Nephron (organoid): ENCODE results near the gene ACBD6.

Experiments
- H3K27ac Mint-ChIP-seq, 3 experiments: 2 replicates each; pipeline ENCODE4 v1.8.0; 2020; ENCODE audit warnings: mixed read lengths in 3 of 3, mild to moderate bottlenecking in 2 of 3, moderate library complexity in 1 of 3
- H3K27me3 Mint-ChIP-seq: 2 replicates; pipeline ENCODE4 v1.8.0; 2021; ENCODE audit warnings: low read depth, mild to moderate bottlenecking, moderate library complexity, mixed read lengths
- H3K36me3 Mint-ChIP-seq: 2 replicates; pipeline ENCODE4 v1.8.0; 2020; ENCODE audit warnings: low read depth, mixed read lengths
- H3K4me1 Mint-ChIP-seq: 2 replicates; pipeline ENCODE4 v1.8.0; 2020; ENCODE audit warnings: mixed read lengths
- H3K4me3 Mint-ChIP-seq, 3 experiments: 2 replicates each; pipeline ENCODE4 v1.8.0; 2020; ENCODE audit warnings: mild to moderate bottlenecking in 3 of 3, mixed read lengths in 3 of 3, moderate library complexity in 2 of 3
- H3K9me3 Mint-ChIP-seq: 2 replicates; pipeline ENCODE4 v1.8.0; 2020; ENCODE audit warnings: mixed read lengths
- TF ChIP-seq, protein P1 (sequence below), 3 experiments: fragments of 200-600 bp; sonication (generic); IDR thresholded peaks; one replicate each; pipeline ENCODE4 v1.5.0; 2021; ENCODE audit warnings: antibody characterized with exemption in 3 of 3; ENCODE audit not compliant: unreplicated experiment in 3 of 3

ACBD6 gene

DNA sequence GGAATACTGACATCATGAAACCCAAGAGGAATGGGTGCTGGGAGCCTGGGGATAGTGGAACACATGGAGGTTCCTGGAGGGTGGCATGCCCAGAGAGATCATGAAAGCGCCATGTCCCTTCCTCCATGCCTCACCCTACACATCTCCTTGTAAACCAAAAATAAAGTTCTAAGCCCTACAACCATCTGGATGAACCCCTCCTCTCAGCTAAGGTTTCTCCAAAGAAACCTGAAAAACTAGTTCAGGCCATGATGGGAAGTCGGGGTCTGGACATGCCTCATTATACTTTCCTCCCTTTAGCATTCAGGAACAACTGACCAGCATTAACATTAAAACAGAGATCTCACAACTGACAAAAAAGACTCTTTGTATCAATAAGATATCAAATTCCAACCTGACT is 68.5 kb downstream of the ACBD6 start:
- TF ChIP-seq, protein P1, sequence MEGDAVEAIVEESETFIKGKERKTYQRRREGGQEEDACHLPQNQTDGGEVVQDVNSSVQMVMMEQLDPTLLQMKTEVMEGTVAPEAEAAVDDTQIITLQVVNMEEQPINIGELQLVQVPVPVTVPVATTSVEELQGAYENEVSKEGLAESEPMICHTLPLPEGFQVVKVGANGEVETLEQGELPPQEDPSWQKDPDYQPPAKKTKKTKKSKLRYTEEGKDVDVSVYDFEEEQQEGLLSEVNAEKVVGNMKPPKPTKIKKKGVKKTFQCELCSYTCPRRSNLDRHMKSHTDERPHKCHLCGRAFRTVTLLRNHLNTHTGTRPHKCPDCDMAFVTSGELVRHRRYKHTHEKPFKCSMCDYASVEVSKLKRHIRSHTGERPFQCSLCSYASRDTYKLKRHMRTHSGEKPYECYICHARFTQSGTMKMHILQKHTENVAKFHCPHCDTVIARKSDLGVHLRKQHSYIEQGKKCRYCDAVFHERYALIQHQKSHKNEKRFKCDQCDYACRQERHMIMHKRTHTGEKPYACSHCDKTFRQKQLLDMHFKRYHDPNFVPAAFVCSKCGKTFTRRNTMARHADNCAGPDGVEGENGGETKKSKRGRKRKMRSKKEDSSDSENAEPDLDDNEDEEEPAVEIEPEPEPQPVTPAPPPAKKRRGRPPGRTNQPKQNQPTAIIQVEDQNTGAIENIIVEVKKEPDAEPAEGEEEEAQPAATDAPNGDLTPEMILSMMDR (IDR thresholded peaks at IDR 0.05; ENCODE audit: unreplicated experiment in 3 of 3): no peak
- Mint-ChIP-seq H3K9me3 (peaks cover 38% of the 10 kb centered on the region), H3K27me3 (no peaks in the 10 kb centered on the region), H3K4me1 (no peaks in the 10 kb centered on the region), H3K36me3 (peaks cover 64% of the 10 kb centered on the region), H3K27ac (no peak overlapping the region), H3K4me3 (no peak overlapping the region)

DNA sequence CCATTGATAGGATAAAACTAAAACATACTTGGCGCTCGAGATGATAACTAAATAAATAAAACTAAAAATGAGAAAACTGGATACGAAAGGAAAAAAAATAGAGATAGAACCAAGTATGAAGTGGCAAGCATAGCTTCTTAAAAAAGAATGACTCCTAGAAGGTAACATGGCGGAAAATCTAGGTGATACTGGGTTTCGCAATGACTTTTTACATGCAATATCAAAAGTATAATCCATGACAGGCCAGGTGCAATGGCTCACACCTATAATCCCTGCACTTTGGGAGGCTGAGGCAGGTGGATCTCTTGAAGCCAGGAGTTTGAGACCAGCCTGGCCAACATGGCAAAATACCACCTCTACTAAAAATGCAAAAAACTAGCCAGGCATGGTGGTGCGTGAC is 70.7 kb downstream of the ACBD6 start:
- H3K9me3 Mint-ChIP-seq: peaks cover 22% of the 10 kb centered on the region
- peaks cover under 1% of the 10 kb centered on the region for H3K4me1 Mint-ChIP-seq
- no peak overlapping the region for H3K4me3 Mint-ChIP-seq
- no peaks in the 10 kb centered on the region for H3K27me3 Mint-ChIP-seq
- H3K36me3 Mint-ChIP-seq: peaks cover 48% of the 10 kb centered on the region
- TF ChIP-seq, protein P1 (IDR thresholded peaks at IDR 0.05; ENCODE audit: unreplicated experiment in 3 of 3): no peak
- H3K27ac Mint-ChIP-seq: no peak overlapping the region

DNA sequence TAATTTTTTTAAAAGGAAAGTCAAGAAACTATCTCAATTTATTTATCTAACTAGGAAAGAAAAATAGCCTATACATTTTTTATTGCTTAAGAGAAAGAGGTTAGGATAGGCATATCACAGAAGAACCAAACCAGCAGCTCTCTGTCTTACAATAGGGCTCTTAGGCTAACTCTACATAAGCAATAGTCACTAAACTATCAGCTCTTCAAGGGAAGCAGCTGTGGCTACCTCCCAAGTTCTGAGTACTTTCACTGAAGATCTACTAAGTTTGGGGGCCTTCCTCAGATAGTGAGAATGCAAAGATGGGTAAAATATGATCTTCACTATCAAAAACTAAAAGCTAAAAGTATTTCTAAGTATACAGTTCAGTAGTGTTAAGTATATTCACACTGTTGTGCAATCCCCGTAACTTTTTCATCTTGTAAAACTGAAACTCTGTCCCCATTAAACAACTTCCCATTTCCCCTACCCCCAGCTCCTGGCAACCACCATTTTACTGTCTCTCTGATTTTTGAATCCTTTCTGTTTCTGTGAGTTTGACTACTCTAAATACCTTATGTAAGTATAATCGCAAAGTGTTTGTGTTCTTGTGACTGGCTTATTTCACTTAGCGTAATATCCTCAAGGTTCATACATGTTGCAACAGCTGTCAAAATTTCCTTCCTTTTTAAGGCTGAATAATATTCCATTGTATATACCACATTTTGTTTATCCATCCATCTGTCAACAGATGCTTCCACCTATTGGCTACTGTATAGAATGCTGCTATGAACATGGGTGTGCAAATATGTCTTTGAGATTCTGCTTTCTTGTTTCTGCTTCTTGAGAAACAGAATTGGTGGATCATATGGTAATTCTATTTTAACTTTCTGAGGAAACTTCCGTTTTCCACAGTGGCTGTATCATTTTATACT is 73.3 kb downstream of the ACBD6 start:
- H3K9me3 Mint-ChIP-seq: peaks cover 14% of the 10 kb centered on the region

DNA sequence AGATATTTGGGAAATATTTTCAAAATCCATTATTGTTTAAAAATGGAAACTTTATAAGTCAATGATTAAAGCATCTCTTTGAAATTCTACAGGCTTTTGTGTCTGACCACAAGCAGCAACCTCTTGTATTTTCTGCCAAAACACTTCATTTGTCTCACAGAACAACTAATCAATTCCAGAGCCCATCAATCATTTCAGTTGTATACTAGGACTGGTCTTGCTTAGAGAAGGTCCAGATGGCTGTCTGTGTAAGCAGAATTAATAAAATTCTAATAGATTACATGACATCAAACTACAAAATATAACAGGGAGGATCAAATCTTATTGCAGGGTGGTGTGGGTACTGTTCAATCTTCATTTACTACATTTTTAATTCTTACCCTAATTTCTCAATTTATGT is 76.4 kb downstream of the ACBD6 start:
- no peak overlapping the region for H3K4me3 Mint-ChIP-seq
- peaks cover 32% of the 10 kb centered on the region for H3K36me3 Mint-ChIP-seq
- H3K4me1 Mint-ChIP-seq: peaks cover 13% of the 10 kb centered on the region
- TF ChIP-seq, protein P1 (IDR thresholded peaks at IDR 0.05; ENCODE audit: unreplicated experiment in 3 of 3): no peak
- peaks cover 9% of the 10 kb centered on the region for H3K9me3 Mint-ChIP-seq
- no peak overlapping the region for H3K27ac Mint-ChIP-seq
- no peaks in the 10 kb centered on the region for H3K27me3 Mint-ChIP-seq

More for the DNA sequence above, 73.3 kb downstream of the ACBD6 start:
- no peaks in the 10 kb centered on the region for H3K27me3 Mint-ChIP-seq
- H3K4me3 Mint-ChIP-seq: no peak overlapping the region
- H3K36me3 Mint-ChIP-seq: peaks cover 24% of the 10 kb centered on the region
- peaks cover 13% of the 10 kb centered on the region for H3K4me1 Mint-ChIP-seq
- no peak overlapping the region for H3K27ac Mint-ChIP-seq
- TF ChIP-seq, protein P1 (IDR thresholded peaks at IDR 0.05; ENCODE audit: unreplicated experiment in 3 of 3): no peak

DNA sequence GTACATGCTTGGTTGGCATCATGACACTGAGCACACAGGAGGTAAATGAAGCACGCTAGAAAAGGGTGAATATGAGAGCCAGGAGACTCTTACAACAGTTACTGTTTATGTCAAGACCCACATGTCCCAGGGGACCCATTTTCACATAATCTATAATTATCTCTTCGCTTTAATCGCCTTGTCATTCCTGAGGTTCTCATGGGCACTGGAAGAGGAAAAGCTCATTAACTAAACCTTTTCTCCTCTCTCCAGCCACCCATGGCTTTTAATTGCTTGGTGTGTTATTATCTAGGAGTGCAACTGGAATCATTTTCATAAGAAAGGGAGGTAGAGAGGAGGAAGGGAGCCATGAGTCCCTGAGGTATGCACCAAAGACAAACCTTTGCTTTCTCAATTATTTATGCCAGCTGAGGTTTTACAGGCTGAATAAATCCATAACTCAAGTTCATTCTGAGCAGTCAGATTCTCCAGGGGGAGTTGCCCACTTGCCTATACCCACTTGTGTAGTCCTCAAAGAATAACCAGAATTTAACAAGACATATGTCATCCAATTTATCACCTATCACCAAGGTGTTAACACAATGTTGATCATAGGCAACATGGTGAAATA is 77.4 kb downstream of the ACBD6 start:
- Mint-ChIP-seq H3K4me1 (peaks cover 13% of the 10 kb centered on the region), H3K36me3 (peaks cover 38% of the 10 kb centered on the region), H3K4me3 (no peak overlapping the region), H3K27me3 (no peaks in the 10 kb centered on the region), H3K9me3 (peaks cover 9% of the 10 kb centered on the region), H3K27ac (no peak overlapping the region)
- TF ChIP-seq, protein P1 (IDR thresholded peaks at IDR 0.05; ENCODE audit: unreplicated experiment in 3 of 3): no peak
